GM18498 (cell line): ENCODE data around the gene PRR5L.

ENCODE experiments used
- ATAC-seq: cut with Tn5 transposase; IDR thresholded peaks from one replicate; pipeline ENCODE4 v1.9.1; 2021; ENCODE audit warnings: mild to moderate bottlenecking, moderate library complexity; ENCODE audit not compliant: unreplicated experiment

PRR5L gene

GRCh38 chr11:36427079-36427478 is 131.0 kb downstream of the PRR5L start:
- no peak for ATAC-seq

- ATAC-seq = no peak
These were observed 131.8 kb downstream of the PRR5L start for GRCh38 chr11:36427876-36428275.

GRCh38 chr11:36431429-36432092 is 135.5 kb downstream of the PRR5L start:
- ATAC-seq = no peak

- ATAC-seq = no peak
These were observed 136.0 kb downstream of the PRR5L start for GRCh38 chr11:36432093-36432469.

- ATAC-seq = no peak
These were observed 136.7 kb downstream of the PRR5L start for GRCh38 chr11:36432738-36433137.

- no peak for ATAC-seq
These were observed 140.0 kb downstream of the PRR5L start for GRCh38 chr11:36436064-36436463.

- ATAC-seq = no peak
These were observed 140.5 kb downstream of the PRR5L start for GRCh38 chr11:36436589-36436988.

- no peak for ATAC-seq
These were observed 141.3 kb downstream of the PRR5L start for GRCh38 chr11:36437413-36437812.

- ATAC-seq = no peak
These were observed 142.0 kb downstream of the PRR5L start for GRCh38 chr11:36438126-36438525.

GRCh38 chr11:36441610-36442208 is 145.6 kb downstream of the PRR5L start:
- peak; percentile 84 for ATAC-seq

- no peak for ATAC-seq
These were observed 147.6 kb downstream of the PRR5L start for GRCh38 chr11:36443661-36444060.

GRCh38 chr11:36446135-36446534 is 150.0 kb downstream of the PRR5L start:
- ATAC-seq = no peak

GRCh38 chr11:36447514-36447913 is 151.4 kb downstream of the PRR5L start:
- ATAC-seq = no peak

- ATAC-seq = no peak
These were observed 151.9 kb downstream of the PRR5L start for GRCh38 chr11:36447947-36448346.

GRCh38 chr11:36449561-36450096 is 153.5 kb downstream of the PRR5L start:
- peak; percentile 28 for ATAC-seq

- peak; percentile 80 for ATAC-seq
These were observed 154.1 kb downstream of the PRR5L start for GRCh38 chr11:36450110-36450572.

- no peak for ATAC-seq
These were observed 155.0 kb downstream of the PRR5L start for GRCh38 chr11:36451045-36451444.

- no peak for ATAC-seq
These were observed 155.6 kb downstream of the PRR5L start for GRCh38 chr11:36451681-36452080.

- ATAC-seq = no peak
These were observed 156.3 kb downstream of the PRR5L start for GRCh38 chr11:36452236-36452940.

GRCh38 chr11:36452961-36453360 is 156.9 kb downstream of the PRR5L start:
- ATAC-seq = no peak

GRCh38 chr11:36453678-36454077 is 157.6 kb downstream of the PRR5L start:
- ATAC-seq = no peak

GRCh38 chr11:36454551-36454940 is 158.5 kb downstream of the PRR5L start:
- ATAC-seq = no peak
